Stimulated activated CD4-positive, alpha-beta T cell treated with anti-CD3 and anti-CD28 coated beads, TNF-alpha, amount 100 ng/mL, for 24 hours (primary cell): ENCODE results near the gene CYYR1.

Experiments
- DNase-seq, 3 experiments: peaks; one replicate each; pipeline ENCODE4 v3.0.0-alpha.2; 2020; ENCODE audit warnings: low read depth in 3 of 3

CYYR1 gene

DNA sequence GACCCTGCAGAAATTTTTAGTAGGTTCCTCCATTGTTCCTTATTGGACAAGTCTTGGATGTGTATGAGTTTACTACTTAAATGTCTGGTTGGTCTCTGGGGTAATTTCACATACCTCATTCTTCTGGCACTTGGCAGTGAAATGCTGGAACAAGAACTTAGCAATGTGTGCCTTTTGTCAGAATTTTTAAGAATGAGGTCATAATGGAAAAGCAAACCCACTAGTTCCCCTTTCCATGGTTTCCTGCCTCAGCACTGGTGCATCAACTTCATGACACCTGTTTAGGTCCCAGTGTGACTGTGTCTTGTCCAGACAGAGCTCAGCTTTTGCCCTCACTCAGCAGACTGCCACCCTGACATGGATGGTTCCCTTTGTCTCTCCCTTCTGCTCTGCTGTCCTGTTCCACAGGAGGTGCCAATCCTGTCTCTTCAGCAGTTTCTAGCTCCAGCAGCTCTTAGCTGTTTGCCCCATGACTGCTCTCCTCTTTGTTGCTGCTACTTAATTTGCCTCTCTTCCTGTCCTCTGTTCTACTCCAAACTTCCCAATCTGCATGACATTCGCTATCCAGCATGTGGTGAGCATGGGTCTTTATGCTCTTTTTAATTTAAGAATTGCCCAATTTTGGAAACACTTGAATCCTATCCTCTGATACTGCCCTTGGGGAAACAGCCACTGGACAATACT lies 135.6 kb downstream of the CYYR1 start:
- DNase-seq, result no peak

DNA sequence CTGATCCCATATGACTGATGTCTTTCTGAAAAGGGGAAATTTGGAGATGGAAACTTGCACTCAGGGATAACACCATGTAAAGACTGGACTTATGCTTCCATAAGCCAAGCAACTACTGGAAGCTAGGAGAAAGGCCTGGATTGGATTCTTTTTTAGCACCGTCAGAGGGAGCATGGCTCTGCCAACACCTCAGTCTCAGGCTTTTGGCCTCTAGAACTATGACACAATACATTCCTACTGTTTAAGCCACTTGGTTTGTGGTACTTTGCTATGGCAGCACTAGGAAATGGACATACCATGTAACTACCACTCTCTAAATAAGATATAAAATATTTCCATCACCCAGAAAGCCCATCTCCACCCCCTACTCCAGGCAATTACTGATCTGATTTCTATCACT lies 139.7 kb downstream of the CYYR1 start:
- no peak for DNase-seq

- DNase-seq, result no peak
These were observed 140.7 kb downstream of the CYYR1 start for GRCh38 chr21:26432410-26432809.

GRCh38 chr21:26425576-26425975 lies 147.5 kb downstream of the CYYR1 start:
- DNase-seq, result no peak

DNA sequence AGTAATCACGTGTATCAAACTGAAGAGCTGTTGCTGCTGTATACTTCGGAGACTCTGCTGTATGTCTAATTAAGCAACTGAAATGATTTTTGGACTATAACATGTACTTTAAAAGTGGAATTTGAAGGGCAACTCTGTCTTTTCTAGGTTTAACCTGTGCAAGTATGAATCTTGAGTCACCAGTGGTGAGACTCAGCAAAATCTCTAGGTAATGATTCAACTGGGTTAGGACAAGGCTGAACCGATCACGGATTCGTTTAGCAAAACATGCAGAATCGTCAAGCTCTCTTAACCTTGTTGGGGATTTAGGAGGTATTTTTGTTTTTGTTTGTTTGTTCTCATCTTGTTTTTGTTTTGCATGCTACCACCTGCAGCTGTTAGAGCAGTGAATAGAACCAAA lies 149.6 kb downstream of the CYYR1 start:
- no peak for DNase-seq

DNA sequence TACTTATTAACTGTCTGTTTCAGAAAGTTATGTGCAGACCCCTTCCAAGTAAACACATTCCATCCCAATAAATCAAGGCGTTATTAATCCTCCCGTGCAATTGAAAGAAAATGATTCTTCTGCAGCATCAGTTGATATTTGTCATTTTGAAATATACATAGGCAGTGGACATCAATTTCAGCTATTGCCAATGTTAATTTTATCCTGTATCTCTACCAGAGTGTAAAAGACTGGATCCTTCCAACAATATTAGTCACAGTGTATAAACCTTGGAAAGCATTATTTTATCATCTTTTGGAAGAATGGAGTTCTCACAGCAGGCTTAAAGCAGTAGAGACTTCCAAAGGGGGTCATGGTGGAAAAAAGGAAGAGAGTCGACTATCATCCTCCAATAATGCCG lies 150.4 kb downstream of the CYYR1 start:
- no peak for DNase-seq

DNA sequence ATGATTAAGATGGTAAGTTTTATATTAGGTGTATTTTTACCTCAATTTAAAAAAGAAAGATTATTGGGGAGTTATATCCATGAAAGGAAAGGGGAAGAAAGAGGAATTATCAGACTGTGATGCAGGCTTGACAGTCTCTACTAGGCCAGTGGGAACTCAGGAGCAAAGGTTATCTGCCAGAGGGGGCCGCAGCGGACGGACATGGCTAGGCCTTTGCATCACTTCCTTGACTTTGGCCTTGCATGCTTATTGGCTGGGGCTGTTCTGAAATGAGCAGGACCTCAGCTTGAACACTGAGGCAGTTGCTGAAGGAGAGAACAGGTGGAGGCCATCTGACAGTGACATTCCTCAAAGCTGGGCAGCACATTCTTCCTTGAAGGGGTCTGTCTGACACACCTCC lies 150.9 kb downstream of the CYYR1 start:
- DNase-seq, result no peak

DNA sequence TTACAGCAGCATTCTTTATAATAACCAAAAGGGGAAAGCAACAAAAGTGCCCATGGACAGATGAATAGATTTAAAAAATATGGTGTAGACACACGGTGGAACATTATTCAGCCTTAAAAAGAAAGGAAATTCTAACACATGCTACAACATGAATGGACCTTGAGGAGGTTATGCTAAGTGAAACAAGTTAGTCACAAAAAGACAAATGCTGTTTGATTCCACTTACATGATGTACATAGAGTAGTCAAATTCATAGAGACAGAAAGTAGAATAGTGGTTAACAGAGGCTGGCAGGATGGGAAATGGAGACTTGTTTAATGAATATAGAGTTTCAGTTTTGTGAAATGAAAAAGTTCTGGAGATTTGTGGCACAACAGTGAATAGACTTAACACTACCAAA lies 151.4 kb downstream of the CYYR1 start:
- no peak for DNase-seq
